T-helper 1 cell (primary cell): ENCODE data around the gene MVB12B.

Experiments
- DNase-seq, 5 donors: peaks; one replicate each; pipeline ENCODE4 v3.0.0-alpha.2; 2012 to 2020

The MVB12B gene

GRCh38 chr9:126363847-126364671, 37.4 kb downstream of the MVB12B start:
- no peak for DNase-seq

GRCh38 chr9:126365780-126366179, 39.2 kb downstream of the MVB12B start:
- no peak for DNase-seq

- DNase-seq: no peak
Observed at GRCh38 chr9:126366366-126367011, 39.9 kb downstream of the MVB12B start.

- DNase-seq: no peak
Observed at GRCh38 chr9:126367139-126367538, 40.5 kb downstream of the MVB12B start.

- DNase-seq: no peak
Observed at GRCh38 chr9:126367616-126368015, 41.0 kb downstream of the MVB12B start.

GRCh38 chr9:126368020-126368419, 41.4 kb downstream of the MVB12B start:
- no peak for DNase-seq

- DNase-seq: no peak
Observed at GRCh38 chr9:126371007-126371870, 44.6 kb downstream of the MVB12B start.

- no peak for DNase-seq
Observed at GRCh38 chr9:126372716-126373115, 46.1 kb downstream of the MVB12B start.

- DNase-seq: no peak
Observed at GRCh38 chr9:126373241-126373640, 46.6 kb downstream of the MVB12B start.

- DNase-seq: no peak
Observed at GRCh38 chr9:126374366-126374781, 47.7 kb downstream of the MVB12B start.

GRCh38 chr9:126375386-126375785, 48.8 kb downstream of the MVB12B start:
- DNase-seq: no peak

GRCh38 chr9:126376311-126377175, 49.9 kb downstream of the MVB12B start:
- no peak for DNase-seq

GRCh38 chr9:126377176-126377509, 50.5 kb downstream of the MVB12B start:
- no peak for DNase-seq

GRCh38 chr9:126377536-126377935, 50.9 kb downstream of the MVB12B start:
- no peak for DNase-seq

- DNase-seq: no peak
Observed at GRCh38 chr9:126378761-126379160, 52.1 kb downstream of the MVB12B start.

- no peak for DNase-seq
Observed at GRCh38 chr9:126379661-126380360, 53.2 kb downstream of the MVB12B start.

GRCh38 chr9:126380447-126380846, 53.8 kb downstream of the MVB12B start:
- no peak for DNase-seq

GRCh38 chr9:126381195-126381594, 54.6 kb downstream of the MVB12B start:
- DNase-seq: no peak

GRCh38 chr9:126383406-126384046, 56.9 kb downstream of the MVB12B start:
- DNase-seq: no peak

- no peak for DNase-seq
Observed at GRCh38 chr9:126384926-126385325, 58.3 kb downstream of the MVB12B start.

- no peak for DNase-seq
Observed at GRCh38 chr9:126386088-126386487, 59.5 kb downstream of the MVB12B start.
